Nephron (organoid): ENCODE data around the gene FAM120B.
A peak's percentile ranks its signal among the peaks of the same experiment; 100 is the strongest.

ENCODE experiments used
- H3K27ac Mint-ChIP-seq, 3 experiments: 2 replicates each; pipeline ENCODE4 v1.8.0; 2020; ENCODE audit warnings: mixed read lengths in 3 of 3, mild to moderate bottlenecking in 2 of 3, moderate library complexity in 1 of 3
- H3K27me3 Mint-ChIP-seq: 2 replicates; pipeline ENCODE4 v1.8.0; 2021; ENCODE audit warnings: low read depth, mild to moderate bottlenecking, moderate library complexity, mixed read lengths
- H3K36me3 Mint-ChIP-seq: 2 replicates; pipeline ENCODE4 v1.8.0; 2020; ENCODE audit warnings: low read depth, mixed read lengths
- H3K4me1 Mint-ChIP-seq: 2 replicates; pipeline ENCODE4 v1.8.0; 2020; ENCODE audit warnings: mixed read lengths
- H3K4me3 Mint-ChIP-seq, 3 experiments: 2 replicates each; pipeline ENCODE4 v1.8.0; 2020; ENCODE audit warnings: mild to moderate bottlenecking in 3 of 3, mixed read lengths in 3 of 3, moderate library complexity in 2 of 3
- H3K9me3 Mint-ChIP-seq: 2 replicates; pipeline ENCODE4 v1.8.0; 2020; ENCODE audit warnings: mixed read lengths
- CTCF ChIP-seq, 3 experiments: fragments of 200-600 bp; sonication (generic); IDR thresholded peaks; one replicate each; pipeline ENCODE4 v1.5.0; 2021; ENCODE audit warnings: antibody characterized with exemption in 3 of 3; ENCODE audit not compliant: unreplicated experiment in 3 of 3

The FAM120B gene

GRCh38 chr6:170358496-170358895 lies 51.9 kb downstream of the FAM120B start:
- Mint-ChIP-seq H3K27ac (no peak overlapping the region), H3K27me3 (no peaks in the 10 kb centered on the region), H3K36me3 (peaks cover 57% of the 10 kb centered on the region), H3K4me1 (no peaks in the 10 kb centered on the region), H3K9me3 (peaks cover 10% of the 10 kb centered on the region), H3K4me3 (no peak overlapping the region)
- TF ChIP-seq CTCF (IDR thresholded peaks at IDR 0.05; ENCODE audit: unreplicated experiment in 3 of 3), result no peak

- TF ChIP-seq CTCF (IDR thresholded peaks at IDR 0.05; ENCODE audit: unreplicated experiment in 3 of 3), result no peak
- Mint-ChIP-seq H3K36me3 (peaks cover 51% of the 10 kb centered on the region), H3K27ac (no peak overlapping the region), H3K4me3 (no peak overlapping the region), H3K9me3 (no peaks in the 10 kb centered on the region), H3K27me3 (no peaks in the 10 kb centered on the region), H3K4me1 (peaks cover 16% of the 10 kb centered on the region)
Measured at GRCh38 chr6:170360476-170360875, 53.9 kb downstream of the FAM120B start.

DNA sequence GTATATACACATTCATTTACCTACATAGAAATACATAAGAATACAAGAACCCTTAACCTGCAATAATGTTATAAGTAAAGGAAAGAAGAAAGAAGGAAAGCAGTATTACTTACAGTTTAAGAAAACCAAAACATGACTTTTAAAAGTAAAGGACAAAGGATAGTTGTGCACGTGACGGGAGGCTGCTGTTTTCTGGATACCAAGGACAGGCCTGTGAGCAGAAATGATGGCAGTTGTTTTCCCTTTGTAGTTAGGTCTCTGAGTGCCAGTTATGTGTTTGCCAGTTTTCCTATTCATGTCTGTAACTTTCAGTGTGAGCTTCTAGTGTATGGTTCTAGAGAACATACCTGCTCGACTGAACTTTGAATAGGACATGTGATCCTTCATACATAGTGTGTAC lies 54.8 kb downstream of the FAM120B start:
- Mint-ChIP-seq H3K4me3 (no peak overlapping the region), H3K27me3 (no peaks in the 10 kb centered on the region), H3K4me1 (peaks cover 25% of the 10 kb centered on the region)

DNA sequence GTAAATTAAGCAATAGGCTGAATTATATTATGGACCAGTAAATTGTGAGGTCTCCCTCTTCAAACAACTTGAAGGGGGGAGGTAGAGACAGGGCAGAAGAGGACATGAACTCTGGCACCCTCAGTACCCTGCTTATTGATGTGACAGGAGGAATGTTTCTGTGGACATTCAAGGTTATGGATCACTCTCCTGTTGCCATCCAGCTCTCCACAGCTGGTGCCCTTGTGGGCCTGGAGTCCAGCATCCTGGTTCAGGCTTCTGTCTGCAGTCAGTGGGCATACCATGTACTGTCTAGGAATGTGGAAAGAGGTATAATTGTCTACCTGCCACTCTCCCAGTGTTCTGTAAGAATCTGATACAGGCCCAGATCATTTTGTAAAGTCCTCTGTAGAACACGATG lies 55.6 kb downstream of the FAM120B start:
- no peaks in the 10 kb centered on the region for H3K27me3 Mint-ChIP-seq
- TF ChIP-seq CTCF (IDR thresholded peaks at IDR 0.05; ENCODE audit: unreplicated experiment in 3 of 3), result no peak
- H3K36me3 Mint-ChIP-seq, result peaks cover 55% of the 10 kb centered on the region
- peaks cover 33% of the 10 kb centered on the region for H3K4me1 Mint-ChIP-seq
- H3K4me3 Mint-ChIP-seq, result no peak overlapping the region
- no peak overlapping the region for H3K27ac Mint-ChIP-seq
- no peaks in the 10 kb centered on the region for H3K9me3 Mint-ChIP-seq

More for the DNA sequence above, 54.8 kb downstream of the FAM120B start:
- no peaks in the 10 kb centered on the region for H3K9me3 Mint-ChIP-seq
- peaks cover 52% of the 10 kb centered on the region for H3K36me3 Mint-ChIP-seq
- H3K27ac Mint-ChIP-seq, result no peak overlapping the region
- no peak for TF ChIP-seq CTCF (IDR thresholded peaks at IDR 0.05; ENCODE audit: unreplicated experiment in 3 of 3)

- Mint-ChIP-seq H3K4me1 (peaks cover 44% of the 10 kb centered on the region), H3K4me3 (no peak overlapping the region), H3K27me3 (no peaks in the 10 kb centered on the region), H3K36me3 (peaks cover 44% of the 10 kb centered on the region), H3K9me3 (no peaks in the 10 kb centered on the region), H3K27ac (no peak overlapping the region)
- TF ChIP-seq CTCF (IDR thresholded peaks at IDR 0.05; ENCODE audit: unreplicated experiment in 3 of 3), result no peak
Measured at GRCh38 chr6:170363255-170363654, 56.7 kb downstream of the FAM120B start.

DNA sequence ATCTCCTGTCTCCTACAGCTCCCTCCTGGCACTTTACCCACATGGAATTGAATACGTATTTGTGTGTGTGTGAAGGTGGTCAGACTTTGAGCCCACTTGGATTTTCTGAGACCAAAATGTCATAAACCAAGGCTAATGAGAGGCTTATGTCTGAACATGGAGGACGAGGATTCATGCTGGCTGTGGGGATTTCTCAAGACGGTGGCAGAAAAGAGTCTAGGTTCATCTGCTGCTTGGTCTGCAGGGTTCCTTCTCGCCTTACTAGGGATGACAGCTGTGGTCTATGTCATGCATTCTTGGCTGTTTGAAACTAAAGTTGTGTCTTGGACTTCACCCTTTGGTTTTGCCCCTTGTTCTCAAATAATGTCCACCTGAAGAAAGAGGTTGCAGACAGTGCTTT lies 58.6 kb downstream of the FAM120B start:
- H3K27ac Mint-ChIP-seq, result peak overlapping the region; percentile 37 to 84 (median 76)
- peaks cover 43% of the 10 kb centered on the region for H3K36me3 Mint-ChIP-seq
- peaks cover 44% of the 10 kb centered on the region for H3K4me1 Mint-ChIP-seq
- H3K9me3 Mint-ChIP-seq, result no peaks in the 10 kb centered on the region
- peaks cover 3% of the 10 kb centered on the region for H3K27me3 Mint-ChIP-seq
- no peak overlapping the region for H3K4me3 Mint-ChIP-seq
- no peak for TF ChIP-seq CTCF (IDR thresholded peaks at IDR 0.05; ENCODE audit: unreplicated experiment in 3 of 3)
